Measurements from ENCODE around the gene PPP6R3.

PPP6R3 gene

GRCh38 chr11:68601147-68601546, 140.6 kb downstream of the PPP6R3 start:
- Histone ChIP-seq H3K79me2 (ENCODE audit: insufficient read depth, low read length) (no peaks in the 10 kb centered on the region), H3K4me3 (ENCODE audit: low read depth, low read length, poor library complexity, severe bottlenecking) (no peak overlapping the region)

GRCh38 chr11:68609761-68610160, 149.2 kb downstream of the PPP6R3 start:
- no peaks in the 10 kb centered on the region for H3K9me2 ChIP-seq (ENCODE audit: low read depth, low read length)
- no peak overlapping the region for H3K4me3 ChIP-seq (ENCODE audit: low read depth, low read length, poor library complexity, severe bottlenecking)
- H3K27me3 ChIP-seq (ENCODE audit: insufficient read depth, low read length) = no peaks in the 10 kb centered on the region
- H3K79me2 ChIP-seq (ENCODE audit: insufficient read depth, low read length) = no peaks in the 10 kb centered on the region
- no peak overlapping the region for H2AFZ ChIP-seq (ENCODE audit: low read length)
- no peak overlapping the region for H3K27ac ChIP-seq (ENCODE audit: low read depth, low read length, poor library complexity, severe bottlenecking)
- H3F3A ChIP-seq (ENCODE audit: insufficient read depth, low read length) = no peaks in the 10 kb centered on the region
- no peaks in the 10 kb centered on the region for H3K4me1 ChIP-seq (ENCODE audit: insufficient read depth, low read length, severe bottlenecking)
- no peaks in the 10 kb centered on the region for H4K20me1 ChIP-seq (ENCODE audit: insufficient read depth, low read length)
- no peak overlapping the region for H3K4me2 ChIP-seq (ENCODE audit: low read length)
- TF ChIP-seq EZH2 (IDR thresholded peaks at IDR 0.05; ENCODE audit: borderline replicate concordance, low read length) = no peak
- no peak for TF ChIP-seq CTCF (IDR thresholded peaks at IDR 0.05; ENCODE audit: low read length)
- peaks cover 99% of the 10 kb centered on the region for H3K36me3 ChIP-seq (ENCODE audit: insufficient read depth, low read length)
- no peaks in the 10 kb centered on the region for H3K9me3 ChIP-seq (ENCODE audit: low read length)
- no peak overlapping the region for H3K9ac ChIP-seq (ENCODE audit: low read length)

More at GRCh38 chr11:68601147-68601546, 140.6 kb downstream of the PPP6R3 start:
- no peaks in the 10 kb centered on the region for H3K4me1 ChIP-seq (ENCODE audit: insufficient read depth, low read length, severe bottlenecking)
- H3K4me2 ChIP-seq (ENCODE audit: low read length) = no peak overlapping the region
- no peak overlapping the region for H3K9ac ChIP-seq (ENCODE audit: low read length)
- H3K36me3 ChIP-seq (ENCODE audit: insufficient read depth, low read length) = peaks cover 99% of the 10 kb centered on the region
- no peaks in the 10 kb centered on the region for H3F3A ChIP-seq (ENCODE audit: insufficient read depth, low read length)
- H3K9me3 ChIP-seq (ENCODE audit: low read length) = no peaks in the 10 kb centered on the region
- no peaks in the 10 kb centered on the region for H3K27me3 ChIP-seq (ENCODE audit: insufficient read depth, low read length)
- H3K9me2 ChIP-seq (ENCODE audit: low read depth, low read length) = no peaks in the 10 kb centered on the region
- no peak overlapping the region for H3K27ac ChIP-seq (ENCODE audit: low read depth, low read length, poor library complexity, severe bottlenecking)
- TF ChIP-seq CTCF (IDR thresholded peaks at IDR 0.05; ENCODE audit: low read length) (no peak), EZH2 (IDR thresholded peaks at IDR 0.05; ENCODE audit: borderline replicate concordance, low read length) (no peak)
- H2AFZ ChIP-seq (ENCODE audit: low read length) = no peak overlapping the region
- no peaks in the 10 kb centered on the region for H4K20me1 ChIP-seq (ENCODE audit: insufficient read depth, low read length)

GRCh38 chr11:68610452-68611116, 150.0 kb downstream of the PPP6R3 start:
- Histone ChIP-seq H3K9me3 (ENCODE audit: low read length) (no peaks in the 10 kb centered on the region), H3K4me2 (ENCODE audit: low read length) (no peak overlapping the region), H3K9ac (ENCODE audit: low read length) (no peak overlapping the region), H3K36me3 (ENCODE audit: insufficient read depth, low read length) (peaks cover 99% of the 10 kb centered on the region), H3K27me3 (ENCODE audit: insufficient read depth, low read length) (no peaks in the 10 kb centered on the region), H3K4me1 (ENCODE audit: insufficient read depth, low read length, severe bottlenecking) (no peaks in the 10 kb centered on the region), H3F3A (ENCODE audit: insufficient read depth, low read length) (no peaks in the 10 kb centered on the region), H4K20me1 (ENCODE audit: insufficient read depth, low read length) (no peaks in the 10 kb centered on the region), H2AFZ (ENCODE audit: low read length) (no peak overlapping the region), H3K27ac (ENCODE audit: low read depth, low read length, poor library complexity, severe bottlenecking) (no peak overlapping the region), H3K79me2 (ENCODE audit: insufficient read depth, low read length) (no peaks in the 10 kb centered on the region), H3K4me3 (ENCODE audit: low read depth, low read length, poor library complexity, severe bottlenecking) (no peak overlapping the region), H3K9me2 (ENCODE audit: low read depth, low read length) (no peaks in the 10 kb centered on the region)
- TF ChIP-seq EZH2 (IDR thresholded peaks at IDR 0.05; ENCODE audit: borderline replicate concordance, low read length) (no peak), CTCF (IDR thresholded peaks at IDR 0.05; ENCODE audit: low read length) (peak; percentile 25; the same call in 1 of the 2 replicates)

All from OCI-LY1 (cell line).